Left kidney (tissue), 2 donors: ENCODE results near the gene AXIN1. TPM values are rescaled to one million over a fixed set of nuclear protein-coding genes. Genes with fewer than 3 reads are reported as not detected.
"Not testable (repeated sequence)": the region's sequence is repeated elsewhere in the genome, so short reads cannot be mapped to it uniquely, and the experiment has no call there.

Experiments
- DNase-seq: peaks from one replicate; pipeline ENCODE4 v3.0.0-alpha.2; 2013
- polyA plus RNA-seq: library from polyadenylated mRNA; unstranded; fragments of 120-200 nt; gene quantifications from one replicate; pipeline ENCODE4 v1.2.1, GENCODE V29; 2013; ENCODE audit not compliant: insufficient read length

AXIN1 gene
- polyA plus RNA-seq, 1 donor: 14.7 TPM

DNA sequence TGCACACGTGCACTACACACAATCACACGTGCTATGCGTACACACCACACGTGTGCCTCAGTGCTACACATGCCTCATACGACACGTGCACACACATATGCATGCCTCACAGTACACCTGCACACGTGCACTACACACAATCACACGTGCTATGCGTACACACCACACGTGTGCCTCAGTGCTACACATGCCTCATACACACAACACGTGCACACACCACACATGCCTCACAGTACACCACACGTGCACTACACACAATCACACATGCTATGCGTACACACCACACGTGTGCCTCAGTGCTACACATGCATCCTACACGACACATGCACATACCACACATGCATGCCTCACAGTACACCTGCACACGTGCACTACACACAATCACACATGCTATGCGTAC, 85.0 kb downstream of the AXIN1 start:
- DNase-seq: not testable (repeated sequence)

GRCh38 chr16:266258-267164, 86.0 kb downstream of the AXIN1 start:
- no peak for DNase-seq

DNA sequence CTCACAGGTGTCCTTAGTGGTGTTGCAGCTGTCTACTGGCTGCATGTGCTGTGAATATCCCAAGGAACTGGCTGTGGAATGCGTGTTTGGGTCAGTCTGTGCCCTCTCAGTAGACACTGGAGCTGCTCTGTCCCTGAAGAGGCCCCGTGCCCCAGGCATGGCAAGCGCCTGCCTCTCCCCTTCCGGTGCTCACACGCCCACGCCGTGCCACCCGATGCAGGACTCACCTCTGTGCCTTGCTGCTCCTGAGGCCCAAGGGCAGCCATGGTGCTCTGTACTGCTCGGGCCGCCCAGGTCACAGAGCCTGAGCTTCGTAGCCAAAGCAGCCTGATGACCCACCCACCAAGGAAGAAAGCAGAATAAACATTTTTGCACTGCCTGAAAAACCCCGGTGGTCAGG, 86.8 kb downstream of the AXIN1 start:
- no peak for DNase-seq

DNA sequence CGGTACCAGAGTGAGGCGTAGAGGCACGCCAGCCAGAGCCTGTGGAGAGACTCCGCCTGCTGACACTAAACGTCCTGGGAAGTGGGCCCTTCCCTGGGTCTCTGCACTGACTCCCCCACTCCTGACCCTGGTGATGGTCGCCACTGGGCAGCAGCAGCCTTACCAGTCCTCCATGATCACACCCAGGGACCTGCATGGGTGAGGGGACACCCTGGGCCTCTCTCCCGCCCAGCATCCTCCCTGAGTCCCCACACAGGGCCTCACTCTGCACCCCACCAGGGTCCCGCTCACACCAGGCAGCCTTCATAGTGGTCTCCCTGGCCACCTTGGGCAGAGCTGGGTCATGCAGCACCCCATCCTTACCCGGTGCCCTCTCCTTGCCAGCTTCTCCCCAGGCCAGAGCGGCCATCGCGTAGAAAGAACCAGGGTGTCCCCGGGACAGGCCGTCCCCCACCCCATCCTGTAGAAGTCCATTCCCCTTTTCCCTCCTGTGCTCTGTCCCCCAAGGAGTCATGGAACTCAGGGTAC, 87.5 kb downstream of the AXIN1 start:
- no peak for DNase-seq

GRCh38 chr16:264440-264951, 88.0 kb downstream of the AXIN1 start:
- DNase-seq: no peak

GRCh38 chr16:263944-264343, 88.6 kb downstream of the AXIN1 start:
- no peak for DNase-seq

GRCh38 chr16:263182-263774, 89.2 kb downstream of the AXIN1 start:
- no peak for DNase-seq

DNA sequence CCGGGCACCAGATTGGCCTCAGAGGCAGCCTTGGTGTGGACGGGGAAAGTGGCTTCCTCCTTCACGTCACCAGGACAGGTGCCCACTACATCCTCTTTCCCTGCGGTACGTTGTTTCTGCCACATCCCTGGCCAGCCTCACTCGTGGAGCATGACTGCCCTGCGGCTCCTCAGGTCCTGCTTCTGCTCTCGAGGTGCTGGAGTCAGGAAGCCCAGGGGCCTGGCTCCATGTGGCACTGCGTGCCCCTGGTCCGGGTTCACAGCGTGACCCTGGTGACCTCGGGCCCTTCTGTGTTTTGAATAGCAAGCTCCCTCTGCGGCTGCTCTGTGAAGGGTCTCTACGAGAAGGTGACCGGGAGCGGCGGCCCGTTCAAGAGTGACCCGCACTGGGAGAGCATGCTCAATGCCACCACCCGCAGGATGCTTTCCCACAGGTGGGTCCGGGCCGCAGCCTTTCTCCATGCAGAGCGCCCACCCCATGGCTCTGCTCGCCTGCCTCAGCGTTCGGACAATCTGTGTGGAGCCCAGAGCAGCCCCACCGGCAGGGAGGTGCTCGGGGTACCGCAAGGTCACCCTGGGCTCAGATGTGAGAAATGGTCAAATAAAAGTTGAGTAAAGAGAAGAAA, 90.3 kb downstream of the AXIN1 start:
- no peak for DNase-seq

- DNase-seq: no peak
Measured at GRCh38 chr16:261031-261691, 91.4 kb downstream of the AXIN1 start.

DNA sequence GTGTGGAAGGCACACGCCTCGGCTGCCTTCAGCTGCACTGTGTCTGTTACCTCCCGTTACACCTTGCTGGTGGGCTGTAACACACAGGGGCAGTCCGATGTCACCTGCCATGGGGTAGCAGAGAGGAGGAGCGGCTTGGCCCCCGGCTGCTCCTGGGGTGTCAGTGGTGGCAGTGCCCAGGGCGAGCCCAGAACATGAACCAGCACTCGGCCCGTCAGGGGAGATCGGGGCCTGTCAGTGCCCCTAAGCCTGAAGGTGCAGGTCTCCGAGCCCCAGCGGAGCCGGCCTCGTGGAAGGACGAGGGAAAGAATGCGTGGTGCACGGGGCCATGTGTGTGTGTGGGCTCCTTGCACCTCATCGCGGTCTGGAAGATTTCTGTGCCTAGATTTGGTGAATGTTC, 92.2 kb downstream of the AXIN1 start:
- DNase-seq: no peak

- no peak for DNase-seq
Measured at GRCh38 chr16:259814-260253, 92.7 kb downstream of the AXIN1 start.

- DNase-seq: no peak
Measured at GRCh38 chr16:259226-259625, 93.3 kb downstream of the AXIN1 start.

DNA sequence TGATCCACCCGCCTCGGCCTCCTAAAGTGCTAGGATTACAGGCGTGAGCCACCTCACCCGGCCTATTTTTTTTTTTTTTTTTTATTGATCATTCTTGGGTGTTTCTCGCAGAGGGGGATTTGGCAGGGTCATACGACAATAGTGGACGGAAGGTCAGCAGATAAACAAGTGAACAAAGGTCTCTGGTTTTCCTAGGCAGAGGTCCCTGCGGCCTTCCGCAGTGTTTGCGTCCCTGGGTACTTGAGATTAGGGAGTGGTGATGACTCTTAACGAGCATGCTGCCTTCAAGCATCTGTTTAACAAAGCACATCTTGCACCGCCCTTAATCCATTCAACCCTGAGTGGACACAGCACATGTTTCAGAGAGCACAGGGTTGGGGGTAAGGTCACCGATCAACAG, 94.4 kb downstream of the AXIN1 start:
- DNase-seq: not testable (repeated sequence)

- no peak for DNase-seq
Measured at GRCh38 chr16:255183-255582, 97.3 kb downstream of the AXIN1 start.

- no peak for DNase-seq
Measured at GRCh38 chr16:254461-254860, 98.1 kb downstream of the AXIN1 start.

DNA sequence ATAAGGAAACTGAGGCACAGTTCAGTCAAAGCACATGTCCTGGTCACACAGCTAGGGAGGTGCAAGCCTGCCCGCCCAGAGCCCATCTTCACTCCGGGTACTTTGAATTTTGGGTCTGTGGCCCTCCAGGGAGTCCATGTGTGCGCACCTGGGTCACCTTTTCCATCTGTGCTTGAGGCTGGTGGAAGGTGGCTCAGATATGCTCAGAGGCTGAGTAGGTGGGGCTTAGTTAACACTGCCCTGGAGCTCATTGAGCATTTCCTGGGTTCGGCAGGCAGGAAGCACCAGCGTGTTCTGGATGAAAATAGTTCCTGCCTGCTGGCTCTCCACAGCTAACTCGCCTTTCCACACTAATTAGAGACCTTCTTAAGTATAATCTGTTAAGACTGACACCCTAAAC, 98.7 kb downstream of the AXIN1 start:
- DNase-seq: no peak

GRCh38 chr16:252366-253337, 99.9 kb downstream of the AXIN1 start:
- no peak for DNase-seq

- no peak for DNase-seq
Measured at GRCh38 chr16:249431-249830, 103.1 kb downstream of the AXIN1 start.

GRCh38 chr16:247027-247426, 105.5 kb downstream of the AXIN1 start:
- no peak for DNase-seq

GRCh38 chr16:245105-245504, 107.4 kb downstream of the AXIN1 start:
- DNase-seq: no peak

DNA sequence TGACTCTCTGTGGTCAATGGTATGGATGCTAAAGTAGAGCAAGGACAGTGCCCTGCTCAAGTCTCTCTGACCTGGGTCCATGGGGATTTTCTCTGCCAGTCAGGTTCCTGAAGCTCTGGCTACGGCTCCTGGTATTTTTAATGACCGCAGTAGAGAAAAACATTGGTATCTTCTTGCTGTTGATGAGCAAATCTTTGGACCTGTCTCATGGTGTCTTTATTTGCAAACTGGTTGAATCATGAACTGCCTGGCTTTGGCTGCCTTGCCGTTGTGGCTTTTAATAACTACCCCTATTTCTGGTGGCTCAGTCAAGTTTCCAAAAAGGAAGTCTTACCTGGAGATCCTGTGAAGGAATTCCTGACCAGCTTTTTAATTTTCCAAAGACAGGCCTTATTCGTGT, 109.2 kb downstream of the AXIN1 start:
- DNase-seq: no peak
